ENCODE data around the gene TRDMT1. TPM values are rescaled to one million over a fixed set of nuclear protein-coding genes. Genes with fewer than 3 reads are reported as not detected.

The TRDMT1 gene, protein sequence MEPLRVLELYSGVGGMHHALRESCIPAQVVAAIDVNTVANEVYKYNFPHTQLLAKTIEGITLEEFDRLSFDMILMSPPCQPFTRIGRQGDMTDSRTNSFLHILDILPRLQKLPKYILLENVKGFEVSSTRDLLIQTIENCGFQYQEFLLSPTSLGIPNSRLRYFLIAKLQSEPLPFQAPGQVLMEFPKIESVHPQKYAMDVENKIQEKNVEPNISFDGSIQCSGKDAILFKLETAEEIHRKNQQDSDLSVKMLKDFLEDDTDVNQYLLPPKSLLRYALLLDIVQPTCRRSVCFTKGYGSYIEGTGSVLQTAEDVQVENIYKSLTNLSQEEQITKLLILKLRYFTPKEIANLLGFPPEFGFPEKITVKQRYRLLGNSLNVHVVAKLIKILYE
- total RNA-seq (10 to 100 TPM in 1 of 2 donors, 1 to 10 TPM in 1; 6.6 to 11.5 TPM), polyA plus RNA-seq (ENCODE audit: insufficient read length in 6 of 6) (10 to 100 TPM; 10.2 to 18.4 (median 14.8) TPM)
- long read RNA-seq, donor 1: 0 reads
- long read RNA-seq, donor 2, partial matches to known transcripts: 3,448 of 6,507 reads
- long read RNA-seq, donor 2, other reads (novel, unspliced or antisense): 3,057 of 6,507 reads
- long read RNA-seq, donor 3, full-length matches to known transcripts: 3 of 3 reads
- long read RNA-seq, donor 3, partial matches to known transcripts: 0 of 3 reads
- long read RNA-seq, donor 3, other reads (novel, unspliced or antisense): 0 of 3 reads
- long read RNA-seq, donor 4, partial matches to known transcripts: 2 of 2 reads
- long read RNA-seq, donor 4, other reads (novel, unspliced or antisense): 0 of 2 reads
- long read RNA-seq, donor 5, partial matches to known transcripts: 0 of 3 reads
- long read RNA-seq, donor 5, other reads (novel, unspliced or antisense): 0 of 3 reads
- long read RNA-seq, donor 6, full-length matches to known transcripts: 2 of 2 reads
- long read RNA-seq, donor 6, partial matches to known transcripts: 0 of 2 reads
- long read RNA-seq, donor 6, other reads (novel, unspliced or antisense): 0 of 2 reads
- long read RNA-seq, donor 7, partial matches to known transcripts: 0 of 2 reads
- long read RNA-seq, donor 7, other reads (novel, unspliced or antisense): 0 of 2 reads
- long read RNA-seq, donor 8: 0 reads
- long read RNA-seq, donor 9: 0 reads
- long read RNA-seq, donor 10, partial matches to known transcripts: 2 of 3 reads
- long read RNA-seq, donor 10, other reads (novel, unspliced or antisense): 0 of 3 reads
- long read RNA-seq, donor 11, partial matches to known transcripts: 0 of 1 reads
- long read RNA-seq, donor 11, other reads (novel, unspliced or antisense): 0 of 1 reads
- long read RNA-seq, donor 12, partial matches to known transcripts: 0 of 2 reads
- long read RNA-seq, donor 12, other reads (novel, unspliced or antisense): 0 of 2 reads

DNA sequence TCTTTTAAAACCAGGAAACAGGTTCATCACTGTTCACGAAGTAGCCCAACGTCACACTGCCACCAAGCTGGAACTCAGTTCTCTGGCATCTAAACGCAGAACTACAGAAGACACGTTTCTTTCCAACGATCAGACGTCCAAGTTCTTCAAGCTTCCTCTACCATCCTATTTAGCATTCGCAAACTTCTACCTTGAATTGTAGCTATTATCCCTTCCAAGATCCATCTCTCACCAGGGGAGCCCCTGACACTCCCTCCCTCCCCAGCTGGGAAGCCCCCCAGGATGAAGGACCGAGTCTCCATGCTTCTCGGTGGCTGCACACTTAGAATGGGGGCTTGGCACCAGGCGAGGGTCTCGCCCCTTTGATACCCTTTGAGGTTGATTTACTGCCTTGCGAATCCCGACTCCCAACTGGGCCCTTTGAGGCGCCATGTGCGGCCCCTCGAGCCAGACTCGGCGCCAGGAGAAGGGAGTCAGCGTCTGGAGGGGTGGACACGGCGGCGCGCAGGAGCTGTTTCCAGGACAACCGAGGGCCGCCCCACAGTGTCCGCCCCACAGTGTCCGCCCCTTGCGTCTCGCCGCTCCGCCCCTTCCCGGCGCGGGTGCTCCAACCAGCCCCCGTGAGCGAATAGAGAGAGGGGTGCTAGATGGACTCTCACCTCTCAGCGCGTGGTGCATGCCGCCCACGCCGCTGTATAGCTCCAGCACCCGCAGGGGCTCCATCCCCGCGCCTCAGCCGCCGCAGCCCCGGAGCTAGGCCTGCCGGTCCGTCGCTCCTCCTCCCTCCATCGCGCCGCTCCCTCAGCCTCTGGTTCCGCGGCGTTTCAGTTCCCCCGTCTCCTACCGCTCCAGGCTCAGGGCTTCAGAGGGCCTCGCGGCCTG lies at the start of gene TRDMT1:
TRDMT1 (minus strand) TSS at position 761 of the 882 bp plus-strand sequence; CDS start at position 723, 38 bp downstream.
- H3K4me3 ChIP-seq: peak within 1 kb of the TSS; percentile 64 to 69
- H3K27me3 ChIP-seq: no peaks in the 10 kb centered on the region
- DNase-seq (peak; percentile 90 to 96 (median 94)), ATAC-seq (peak; percentile 100)
- TF ChIP-seq, protein P1, sequence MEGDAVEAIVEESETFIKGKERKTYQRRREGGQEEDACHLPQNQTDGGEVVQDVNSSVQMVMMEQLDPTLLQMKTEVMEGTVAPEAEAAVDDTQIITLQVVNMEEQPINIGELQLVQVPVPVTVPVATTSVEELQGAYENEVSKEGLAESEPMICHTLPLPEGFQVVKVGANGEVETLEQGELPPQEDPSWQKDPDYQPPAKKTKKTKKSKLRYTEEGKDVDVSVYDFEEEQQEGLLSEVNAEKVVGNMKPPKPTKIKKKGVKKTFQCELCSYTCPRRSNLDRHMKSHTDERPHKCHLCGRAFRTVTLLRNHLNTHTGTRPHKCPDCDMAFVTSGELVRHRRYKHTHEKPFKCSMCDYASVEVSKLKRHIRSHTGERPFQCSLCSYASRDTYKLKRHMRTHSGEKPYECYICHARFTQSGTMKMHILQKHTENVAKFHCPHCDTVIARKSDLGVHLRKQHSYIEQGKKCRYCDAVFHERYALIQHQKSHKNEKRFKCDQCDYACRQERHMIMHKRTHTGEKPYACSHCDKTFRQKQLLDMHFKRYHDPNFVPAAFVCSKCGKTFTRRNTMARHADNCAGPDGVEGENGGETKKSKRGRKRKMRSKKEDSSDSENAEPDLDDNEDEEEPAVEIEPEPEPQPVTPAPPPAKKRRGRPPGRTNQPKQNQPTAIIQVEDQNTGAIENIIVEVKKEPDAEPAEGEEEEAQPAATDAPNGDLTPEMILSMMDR (IDR thresholded peaks at IDR 0.05): no peak
- intact Hi-C loops (cut with DNase I): loop anchor here in 1 of 2 donors (10.0 kb wide), 1 partner anchor 196 kb away; no protein-coding TSS in a partner anchor
- peaks cover 10 to 22% of the 10 kb centered on the region in 2 donors for H3K4me1 ChIP-seq
- peak within 1 kb of the TSS; percentile 96 to 98 for H3K27ac ChIP-seq
- H3K36me3 ChIP-seq: no peaks in the 10 kb centered on the region
- no peaks in the 10 kb centered on the region for H3K9me3 ChIP-seq

DNA sequence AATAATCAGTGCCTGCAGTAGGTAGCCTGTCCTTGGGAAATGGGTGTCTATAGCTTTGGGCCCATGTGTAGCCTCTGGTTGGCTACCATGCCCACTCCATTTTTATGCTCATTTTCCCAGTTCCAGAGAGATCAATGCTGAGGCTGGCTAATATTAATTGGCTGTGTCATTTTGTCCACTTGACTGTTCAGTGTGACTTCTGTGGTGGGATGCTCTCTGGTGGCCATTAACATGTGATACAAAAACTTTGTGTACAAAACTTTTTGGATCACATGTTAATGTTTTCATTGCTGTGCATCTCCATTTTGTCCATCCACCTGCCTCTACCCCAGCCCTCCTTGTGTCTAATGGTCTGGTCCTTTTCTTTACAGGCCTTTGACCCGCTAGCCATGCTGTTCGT lies 49.3 kb upstream of the TRDMT1 start:
- intact Hi-C loops (cut with DNase I): no loop called here
- DNase-seq (no peak), ATAC-seq (peak; percentile 21)
- Histone ChIP-seq H3K27ac (no peak overlapping the region), H3K27me3 (no peaks in the 10 kb centered on the region), H3K36me3 (no peaks in the 10 kb centered on the region), H3K9me3 (peaks cover 0 to 8% of the 10 kb centered on the region in 2 donors), H3K4me3 (no peak overlapping the region), H3K4me1 (no peaks in the 10 kb centered on the region)
- TF ChIP-seq, protein P1 (IDR thresholded peaks at IDR 0.05): no peak

DNA sequence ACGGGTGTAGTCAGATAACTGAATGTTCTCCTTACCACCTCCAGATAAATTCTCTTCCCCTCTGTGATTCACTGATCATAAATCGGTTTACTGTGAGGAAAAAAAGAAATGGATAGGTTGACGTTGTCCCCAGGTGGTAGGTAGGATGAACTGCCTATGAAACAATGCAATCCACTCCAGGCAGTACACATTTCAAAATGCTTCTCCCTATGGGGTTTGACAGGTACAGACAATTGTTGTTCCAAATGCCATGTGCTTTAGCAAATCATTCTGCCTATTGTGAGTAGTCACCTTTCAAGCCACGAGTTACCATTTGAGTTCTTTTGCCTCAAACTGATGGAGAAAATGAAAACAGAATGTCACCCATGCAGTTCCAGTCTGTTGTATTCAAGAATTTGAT lies 48.3 kb upstream of the TRDMT1 start:
- DNase-seq (no peak), ATAC-seq (peak; percentile 16)
- no peak overlapping the region for H3K4me3 ChIP-seq
- TF ChIP-seq, protein P1 (IDR thresholded peaks at IDR 0.05): peak in 1 of 2 donors; percentile 21
- H3K4me1 ChIP-seq: no peaks in the 10 kb centered on the region
- H3K27ac ChIP-seq: no peak overlapping the region
- peaks cover 0 to 7% of the 10 kb centered on the region in 2 donors for H3K9me3 ChIP-seq
- H3K36me3 ChIP-seq: no peaks in the 10 kb centered on the region
- intact Hi-C loops (cut with DNase I): no loop called here
- H3K27me3 ChIP-seq: no peaks in the 10 kb centered on the region

DNA sequence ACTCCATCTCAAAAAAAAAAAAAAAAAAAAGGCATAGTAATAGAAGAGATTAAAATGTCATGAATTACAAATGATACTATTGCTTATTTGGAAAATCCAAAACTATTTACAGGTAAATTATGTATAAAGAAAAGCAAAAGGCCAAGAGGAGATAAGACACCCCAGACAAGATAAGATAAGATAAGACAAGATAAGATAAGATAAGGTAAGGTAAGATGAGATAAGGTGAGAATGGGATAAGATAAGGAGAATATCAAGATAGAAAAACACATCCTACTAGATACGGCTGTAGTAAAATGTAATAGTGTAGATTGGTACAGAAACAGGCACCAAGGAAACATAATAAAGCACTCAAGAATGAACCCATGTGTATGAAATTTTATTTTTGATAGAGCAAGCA lies 47.5 kb upstream of the TRDMT1 start:
- Histone ChIP-seq H3K4me3 (no peak overlapping the region), H3K4me1 (no peaks in the 10 kb centered on the region), H3K9me3 (peaks cover 0 to 7% of the 10 kb centered on the region in 2 donors), H3K27ac (no peak overlapping the region), H3K27me3 (no peaks in the 10 kb centered on the region), H3K36me3 (no peaks in the 10 kb centered on the region)
- DNase-seq (no peak), ATAC-seq (no peak)
- TF ChIP-seq, protein P1 (IDR thresholded peaks at IDR 0.05): no peak
- intact Hi-C loops (cut with DNase I): no loop called here

All from left lung (tissue), 14 donors.